Esophagus squamous epithelium (tissue), 4 donors: Measurements from ENCODE around the gene DDX24.

ENCODE experiments used
- CTCF ChIP-seq, 6 experiments: fragments of 450-650 bp in 4 of 6; fragments of 200-600 bp in 2 of 6; sonication (generic) in 2 of 6; IDR thresholded peaks; one replicate each; pipeline ENCODE4 v1.5.1; 2016 to 2019; ENCODE audit warnings: antibody characterized with exemption in 6 of 6, mild to moderate bottlenecking in 4 of 6, moderate library complexity in 4 of 6
- POLR2A ChIP-seq, 4 donors: fragments of 450-650 bp; IDR thresholded peaks; one replicate each; pipeline ENCODE4 v1.6.1; 2017; ENCODE audit warnings: antibody characterized with exemption in 4 of 4, mild to moderate bottlenecking in 4 of 4, moderate library complexity in 3 of 4

GRCh38 chr14:94058128-94058673 is 22.8 kb downstream of the DDX24 start:
- no peak for TF ChIP-seq CTCF (IDR thresholded peaks at IDR 0.05)
- TF ChIP-seq POLR2A (IDR thresholded peaks at IDR 0.05): no peak
